HepG2 (cell line): Measurements from ENCODE around the gene HAT1. TPM values are rescaled to one million over a fixed set of nuclear protein-coding genes. Genes with fewer than 3 reads are reported as not detected.

Experiments
- ATAC-seq: fragments of 200-7000 bp; cut with Tn5 transposase; 3 replicates; pipeline ENCODE4 v1.9.1; 2020; ENCODE audit warnings: mild to moderate bottlenecking, moderate library complexity
- BruUV-seq: library from RNA; stranded (reverse); fragments of 400-500 nt; replicated peaks from 2 replicates; lab custom pipeline; 2021; lab: Mats Ljungman, UMichigan
- CTCF ChIA-PET: fragments of 300-600 bp; formaldehyde crosslinking; extraction: SDS; loops from one replicate; lab custom pipeline; 2021; ENCODE audit warnings: low total read pairs, inconsistent platforms, low intra/inter-chr PET ratio; lab: Yijun Ruan, JAX
- POLR2A ChIA-PET: fragments of 350-600 bp; sonication (Branson Sonifier 250); formaldehyde crosslinking; loops from one replicate; lab custom pipeline; 2020; ENCODE audit warnings: antibody characterized with exemption, inconsistent platforms; lab: Yijun Ruan, JAX
- DNase-seq: peaks from one replicate; pipeline ENCODE4 v3.0.0-alpha.2; 2015; ENCODE audit warnings: low spot score
- FAIRE-seq: peaks from 3 replicates; lab custom pipeline; 2011; peaks lifted over from hg19 to GRCh38; lab: Jason Lieb, UNC
- H2AFZ ChIP-seq: one replicate; pipeline ENCODE4 v1.6.1; 2011; ENCODE audit warnings: low read length, inconsistent platforms
- H3K27ac ChIP-seq: fragments of 300-600 bp; 3 replicates; pipeline ENCODE4 v1.8.0; 2011; ENCODE audit warnings: mixed run types, mild to moderate bottlenecking, mixed read lengths, low read length, inconsistent platforms; ENCODE audit not compliant: insufficient read depth; ENCODE audit errors: extremely low read length
- H3K27me3 ChIP-seq, 2 experiments: fragments of 200-600 bp in 1 of 2; 2 replicates in 1 of 2; 3 replicates in 1 of 2; pipeline versions ENCODE4 v1.6.0 to v1.8.0; 2011; ENCODE audit warnings: low read length in 2 of 2, mild to moderate bottlenecking in 2 of 2, moderate library complexity in 2 of 2, inconsistent platforms in 1 of 2; ENCODE audit not compliant: insufficient read depth in 2 of 2, control insufficient read depth in 1 of 2
- H3K36me3 ChIP-seq, 2 experiments: fragments of 200-600 bp in 1 of 2; replicated peaks in 1 of 2; 2 replicates in 1 of 2; 3 replicates in 1 of 2; pipeline versions ENCODE4 v1.5.1 to v1.8.0; 2011; ENCODE audit warnings: low read length in 2 of 2, inconsistent platforms in 1 of 2; ENCODE audit not compliant: insufficient read depth in 2 of 2, control insufficient read depth in 1 of 2
- H3K4me1 ChIP-seq: 2 replicates; pipeline ENCODE4 v1.5.1; 2012; ENCODE audit warnings: low read length, inconsistent platforms; ENCODE audit not compliant: insufficient read depth
- H3K4me2 ChIP-seq: 2 replicates; pipeline ENCODE4 v1.6.0; 2011; ENCODE audit warnings: low read depth, low read length, inconsistent platforms
- H3K4me3 ChIP-seq, 3 experiments: fragments of 200-600 bp in 1 of 3; sonication (generic), shearing (Covaris generic) in 1 of 3; replicated peaks in 1 of 3; 2 replicates each; pipeline ENCODE4 v1.5.1; 2011 to 2016; ENCODE audit warnings: low read length in 3 of 3, inconsistent platforms in 2 of 3, low read depth in 2 of 3, mild to moderate bottlenecking in 2 of 3, control low read depth in 1 of 3, mixed read lengths in 1 of 3; ENCODE audit not compliant: insufficient read depth in 1 of 3
- H3K79me2 ChIP-seq: one replicate; pipeline ENCODE4 v1.6.1; 2011; ENCODE audit warnings: low read length, inconsistent platforms; ENCODE audit not compliant: insufficient read depth
- H3K9ac ChIP-seq: 2 replicates; pipeline ENCODE4 v1.6.0; 2011; ENCODE audit warnings: mild to moderate bottlenecking, low read depth, low read length, inconsistent platforms; ENCODE audit not compliant: insufficient read depth
- H3K9me3 ChIP-seq: 2 replicates; pipeline ENCODE4 v1.5.1; 2012; ENCODE audit warnings: mild to moderate bottlenecking, low read length
- H4K20me1 ChIP-seq: 2 replicates; pipeline ENCODE4 v1.6.0; 2011; ENCODE audit warnings: inconsistent platforms, mild to moderate bottlenecking, low read length, moderate library complexity; ENCODE audit not compliant: insufficient read depth
- BCL6 ChIP-seq: IDR thresholded peaks from 2 replicates; pipeline ENCODE4 v1.6.1; 2016; ENCODE audit warnings: missing genetic modification reagents, missing compliant biosample characterization
- DNMT3B ChIP-seq: conservative IDR thresholded peaks from 2 replicates; pipeline ENCODE4 v1.6.1; 2016; ENCODE audit warnings: missing biosample characterization, control low read depth
- MAFG ChIP-seq: sonication (generic); formaldehyde crosslinking; IDR thresholded peaks from 2 replicates; pipeline ENCODE4 v1.5.1; 2020; ENCODE audit warnings: mild to moderate bottlenecking, missing genetic modification reagents
- RAD51 ChIP-seq: fragments of 450-650 bp; IDR thresholded peaks from 2 replicates; pipeline ENCODE4 v1.6.1; 2016; ENCODE audit warnings: borderline replicate concordance
- REL ChIP-seq: sonication (generic); formaldehyde crosslinking; conservative IDR thresholded peaks from 2 replicates; pipeline ENCODE4 v1.8.0; 2022; ENCODE audit warnings: mild to moderate bottlenecking, missing genetic modification reagents, moderate library complexity
- SKIL ChIP-seq: sonication (generic); formaldehyde crosslinking; IDR thresholded peaks from 2 replicates; pipeline ENCODE4 v1.8.0; 2022; ENCODE audit warnings: missing genetic modification reagents, mild to moderate bottlenecking, moderate library complexity, borderline replicate concordance
- TCF7 ChIP-seq: sonication (generic); IDR thresholded peaks from 2 replicates; pipeline ENCODE4 v1.6.1; 2016; ENCODE audit warnings: antibody characterized with exemption, low read depth
- YY1 ChIP-seq: IDR thresholded peaks from 2 replicates; pipeline ENCODE4 v1.6.1; 2011; ENCODE audit warnings: low read length, low read depth, moderate library complexity, mild to moderate bottlenecking; ENCODE audit not compliant: insufficient read depth, insufficient replicate concordance
- ZFY ChIP-seq: sonication (generic); formaldehyde crosslinking; IDR thresholded peaks from 2 replicates; pipeline ENCODE4 v1.4.0; 2020; ENCODE audit warnings: missing genetic modification reagents
- ZNF792 ChIP-seq: IDR thresholded peaks from 2 replicates; pipeline ENCODE4 v1.6.1; 2016
- ZSCAN29 ChIP-seq: sonication (generic); formaldehyde crosslinking; conservative IDR thresholded peaks from 2 replicates; pipeline ENCODE4 v1.4.0; 2020; ENCODE audit warnings: mild to moderate bottlenecking, missing genetic modification reagents
- WGBS: methylation state at CpG from one replicate; pipeline ENCODE4 v1.1.6; 2017; ENCODE audit warnings: low lambda C conversion rate; 5-methylcytosine and 5-hydroxymethylcytosine counted together
- in situ Hi-C: cut with HindIII; loops from 2 replicates; pipeline ENCODE4 v1.10.0; 2017; ENCODE audit warnings: low pct_unique_long_range_greater_than_20kb; ENCODE audit not compliant: extremely low pct_ligation_motif_present
- intact Hi-C: fragments of 100-400 bp; cut with micrococcal nuclease; formaldehyde crosslinking; loops from one replicate; pipeline ENCODE4 v1.10.0; 2022; ENCODE audit not compliant: unreplicated experiment
- polyA plus RNA-seq, 8 experiments: library from polyadenylated mRNA; depleted of rRNA in 3 of 8; stranded (reverse) in 7 of 8; unstranded in 1 of 8; fragments of >200 nt; fragmentation: Illumina TruSeq in 4 of 8; extraction: Trizol in 4 of 8; gene quantifications; 2 replicates each; pipeline versions ENCODE4 v1.2.1 to v1.2.3, GENCODE V29; 2011 to 2016; ENCODE audit warnings: low read depth in 4 of 8, missing spikeins in 1 of 8, mixed read lengths in 1 of 8; ENCODE audit not compliant: insufficient read depth in 1 of 8
- total RNA-seq, 5 experiments: library from RNA; depleted of rRNA; stranded (reverse); fragments of >200 nt; fragmentation: Illumina TruSeq; extraction: Trizol; gene quantifications; 2 replicates each; pipeline ENCODE4 v1.2.3, GENCODE V29; 2016; ENCODE audit warnings: low read depth in 1 of 5

HAT1 gene
- total and polyA plus RNA-seq, 2 of the 13 experiments (the other 11 are each of a cell fraction or from before 2014, with no cell fraction given): 45.4 to 119 TPM

DNA sequence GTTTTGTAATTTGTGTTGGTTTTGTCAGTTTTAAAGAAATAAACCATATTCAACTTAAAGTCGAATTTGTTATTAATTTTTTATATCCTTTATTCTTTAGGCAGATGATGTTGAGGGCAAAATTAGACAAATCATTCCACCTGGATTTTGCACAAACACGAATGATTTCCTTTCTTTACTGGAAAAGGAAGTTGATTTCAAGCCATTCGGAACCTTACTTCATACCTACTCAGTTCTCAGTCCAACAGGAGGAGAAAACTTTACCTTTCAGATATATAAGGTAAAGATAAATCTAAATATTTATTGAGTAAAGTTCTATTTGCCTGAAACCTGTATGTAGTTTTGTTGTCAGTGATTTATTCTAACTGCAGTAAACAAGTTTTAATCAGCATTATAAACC, 43.0 kb downstream of the HAT1 start (continued):
- TF ChIP-seq ZSCAN29 (CRISPR knock-in tag): no peak

GRCh38 chr2:171965661-171966060, 43.4 kb downstream of the HAT1 start:
- in situ Hi-C loops: no loop called here
- ATAC-seq: no peak
- TF ChIP-seq BCL6 (CRISPR knock-in tag) (peak; percentile 30; the same call in 1 of the 2 replicates), TCF7 (peak; percentile 26; the same call in 1 of the 2 replicates), MAFG (CRISPR knock-in tag) (no peak)

GRCh38 chr2:171966235-171966634, 44.0 kb downstream of the HAT1 start:
- H3K36me3 ChIP-seq: peaks cover 8 to 19% of the 10 kb centered on the region in 2 experiments
- WGBS: 97% methylated on average over 8 of the region's 8 CpGs
- H3K27ac ChIP-seq: no peak overlapping the region
- H4K20me1 ChIP-seq: no peaks in the 10 kb centered on the region
- BruUV-seq: no TSS peak
- no peak for FAIRE-seq
- no peak overlapping the region for H3K4me2 ChIP-seq
- no peak for ATAC-seq
- H3K4me3 ChIP-seq: no peak overlapping the region
- DNase-seq: no peak
- TF ChIP-seq ZFY (CRISPR knock-in tag) (no peak), RAD51 (no peak), REL (CRISPR knock-in tag) (no peak), YY1 (no peak), ZNF792 (CRISPR knock-in tag) (no peak), SKIL (CRISPR knock-in tag) (no peak), DNMT3B (CRISPR knock-in tag) (no peak)
- no peak overlapping the region for H3K9ac ChIP-seq
- no peaks in the 10 kb centered on the region for H3K79me2 ChIP-seq
- H3K4me1 ChIP-seq: peaks cover 6% of the 10 kb centered on the region; the same call in 1 of the 2 replicates
- ChIA-PET CTCF (no interaction called here), POLR2A (no interaction called here)
- H2AFZ ChIP-seq: no peak overlapping the region
- intact Hi-C loops (no loop called here), in situ Hi-C loops (no loop called here)
- no peaks in the 10 kb centered on the region for H3K27me3 ChIP-seq
- H3K9me3 ChIP-seq: no peaks in the 10 kb centered on the region

More at GRCh38 chr2:171965661-171966060, 43.4 kb downstream of the HAT1 start:
- intact Hi-C loops: no loop called here
- Histone ChIP-seq H3K36me3 (peaks cover 10 to 19% of the 10 kb centered on the region in 2 experiments), H3K4me2 (no peak overlapping the region), H3K79me2 (no peaks in the 10 kb centered on the region), H3K4me3 (no peak overlapping the region), H3K27ac (no peak overlapping the region), H3K9ac (no peak overlapping the region), H3K27me3 (no peaks in the 10 kb centered on the region), H3K4me1 (peaks cover 11% of the 10 kb centered on the region), H3K9me3 (no peaks in the 10 kb centered on the region), H4K20me1 (no peaks in the 10 kb centered on the region), H2AFZ (no peak overlapping the region)
- POLR2A ChIA-PET: no interaction called here
- FAIRE-seq: no peak
- WGBS: 96% methylated on average over 3 of the region's 3 CpGs
- CTCF ChIA-PET: no interaction called here
- DNase-seq: no peak
- BruUV-seq: no TSS peak
